ENCODE results near the gene ACADM. TPM values are rescaled to one million over a fixed set of nuclear protein-coding genes. Genes with fewer than 3 reads are reported as not detected.
A peak's percentile ranks its signal among the peaks of the same experiment; 100 is the strongest.
"Not testable (repeated sequence)": the region's sequence is repeated elsewhere in the genome, so short reads cannot be mapped to it uniquely, and the experiment has no call there.

ACADM gene
- total RNA-seq, 2 experiments from 2014 or later, result 47.5 to 49.8 TPM

- no peak for DNase-seq
- Mint-ChIP-seq H3K9me3 (no peaks in the 10 kb centered on the region), H3K4me1 (ENCODE audit: low read depth) (no peaks in the 10 kb centered on the region), H3K4me3 (no peak overlapping the region), H3K27me3 (peaks cover 13% of the 10 kb centered on the region), H3K36me3 (ENCODE audit: low read depth) (no peaks in the 10 kb centered on the region), H3K27ac (no peak overlapping the region)
- ChIA-PET CTCF (no interaction called here), POLR2A (no interaction called here)
- intact Hi-C loops (cut with micrococcal nuclease), result no loop called here
- TF ChIP-seq CTCF (IDR thresholded peaks at IDR 0.05), result no peak
- no peak for ATAC-seq
Measured at GRCh38 chr1:75712306-75712705, 12.2 kb upstream of the ACADM start.

- DNase-seq (no peak), ATAC-seq (no peak)
- TF ChIP-seq CTCF (IDR thresholded peaks at IDR 0.05), result no peak
- intact Hi-C loops (cut with micrococcal nuclease), result no loop called here
- Mint-ChIP-seq H3K27me3 (no peaks in the 10 kb centered on the region), H3K4me3 (no peak overlapping the region), H3K9me3 (no peaks in the 10 kb centered on the region), H3K36me3 (ENCODE audit: low read depth) (peaks cover 4% of the 10 kb centered on the region), H3K27ac (no peak overlapping the region), H3K4me1 (ENCODE audit: low read depth) (peaks cover 18% of the 10 kb centered on the region)
- ChIA-PET POLR2A (no interaction called here), CTCF (no interaction called here)
Measured at GRCh38 chr1:75719810-75720209, 4.7 kb upstream of the ACADM start.

GRCh38 chr1:75720325-75720724, 4.2 kb upstream of the ACADM start:
- TF ChIP-seq CTCF (IDR thresholded peaks at IDR 0.05), result no peak
- H3K27me3 Mint-ChIP-seq, result no peaks in the 10 kb centered on the region
- peak overlapping the region; percentile 59 for H3K27ac Mint-ChIP-seq
- H3K4me1 Mint-ChIP-seq (ENCODE audit: low read depth), result peaks cover 18% of the 10 kb centered on the region
- ATAC-seq (no peak), DNase-seq (no peak)
- H3K9me3 Mint-ChIP-seq, result no peaks in the 10 kb centered on the region
- H3K4me3 Mint-ChIP-seq, result no peak overlapping the region
- CTCF ChIA-PET, result no interaction called here
- intact Hi-C loops (cut with micrococcal nuclease), result no loop called here
- H3K36me3 Mint-ChIP-seq (ENCODE audit: low read depth), result peaks cover 4% of the 10 kb centered on the region
- POLR2A ChIA-PET, result no interaction called here

GRCh38 chr1:75720820-75721219, 3.7 kb upstream of the ACADM start:
- Mint-ChIP-seq H3K27me3 (no peaks in the 10 kb centered on the region), H3K4me1 (ENCODE audit: low read depth) (peaks cover 23% of the 10 kb centered on the region), H3K9me3 (no peaks in the 10 kb centered on the region), H3K4me3 (no peak overlapping the region), H3K27ac (peak overlapping the region; percentile 59), H3K36me3 (ENCODE audit: low read depth) (peaks cover 4% of the 10 kb centered on the region)
- ChIA-PET CTCF (interaction anchor here (0.7 kb wide), 1 partner anchor 987 kb away, joined by 3 read pairs; no protein-coding TSS in a partner anchor), POLR2A (no interaction called here)
- TF ChIP-seq CTCF (IDR thresholded peaks at IDR 0.05), result no peak
- intact Hi-C loops (cut with micrococcal nuclease), result no loop called here
- no peak for ATAC-seq
- DNase-seq, result no peak

GRCh38 chr1:75722246-75722645, 2.3 kb upstream of the ACADM start:
- POLR2A ChIA-PET, result interaction anchor here (0.6 kb wide), 1 partner anchor 82 kb away, joined by 3 read pairs; no protein-coding TSS in a partner anchor
- DNase-seq, result not testable (repeated sequence)

GRCh38 chr1:75722966-75723365, 1.5 kb upstream of the ACADM start:
- POLR2A ChIA-PET, result interaction anchor here (0.5 to 1.8 kb wide), 3 partner anchors 32 to 72 kb away, joined by 3 to 8 read pairs (median 3); partner anchors contain the start of gene RABGGTB

More at GRCh38 chr1:75722246-75722645, 2.3 kb upstream of the ACADM start:
- ATAC-seq; H3K36me3 Mint-ChIP-seq (ENCODE audit: low read depth); CTCF ChIA-PET; H3K27me3 Mint-ChIP-seq; H3K9me3 Mint-ChIP-seq; H3K4me3 Mint-ChIP-seq; H3K27ac Mint-ChIP-seq; intact Hi-C loops (cut with micrococcal nuclease): not testable (repeated sequence)
- peaks cover 34% of the 10 kb centered on the region for H3K4me1 Mint-ChIP-seq (ENCODE audit: low read depth)

More at GRCh38 chr1:75722966-75723365, 1.5 kb upstream of the ACADM start:
- CTCF ChIA-PET, result no interaction called here
- Mint-ChIP-seq H3K27ac (no peak overlapping the region), H3K9me3 (no peaks in the 10 kb centered on the region), H3K4me1 (ENCODE audit: low read depth) (peaks cover 40% of the 10 kb centered on the region), H3K4me3 (peak overlapping the region; percentile 100), H3K36me3 (ENCODE audit: low read depth) (peaks cover 8% of the 10 kb centered on the region), H3K27me3 (no peaks in the 10 kb centered on the region)
- intact Hi-C loops (cut with micrococcal nuclease), result no loop called here
- ATAC-seq (no peak), DNase-seq (no peak)
- TF ChIP-seq CTCF (IDR thresholded peaks at IDR 0.05), result no peak
